Endothelial cell of umbilical vein (primary cell): ENCODE results near the gene PRL. TPM values are rescaled to one million over a fixed set of nuclear protein-coding genes. Genes with fewer than 3 reads are reported as not detected.

Experiments used
- BruUV-seq: library from RNA; stranded (reverse); fragments of 400-500 nt; replicated peaks from 2 replicates; lab custom pipeline; 2021; lab: Mats Ljungman, UMichigan
- CTCF ChIA-PET: fragments of 300-600, 350-600 bp; sonication (Branson Sonifier 250); formaldehyde crosslinking; loops from one replicate; lab custom pipeline; 2021; ENCODE audit warnings: antibody characterized with exemption, inconsistent platforms; lab: Charles Lee
- POLR2A ChIA-PET: fragments of 300-600, 350-600 bp; sonication (Branson Sonifier 250); formaldehyde crosslinking; loops from one replicate; lab custom pipeline; 2021; ENCODE audit warnings: antibody characterized with exemption, inconsistent platforms; lab: Charles Lee
- DNase-seq: peaks from one replicate; pipeline ENCODE4 v3.0.0-alpha.2; 2011; ENCODE audit warnings: low read depth, low spot score
- FAIRE-seq: peaks from 2 replicates; lab custom pipeline; 2011; peaks lifted over from hg19 to GRCh38; lab: Jason Lieb, UNC
- H2AFZ ChIP-seq: 2 replicates; pipeline ENCODE4 v1.6.0; 2012; ENCODE audit warnings: low read depth, low read length, control low read depth, inconsistent platforms
- H3K27ac ChIP-seq: 2 replicates; pipeline ENCODE4 v1.5.1; 2011; ENCODE audit warnings: low read depth, mild to moderate bottlenecking, control low read depth, low read length, moderate library complexity; ENCODE audit not compliant: insufficient read depth
- H3K27me3 ChIP-seq, 2 experiments: 2 replicates each; pipeline versions ENCODE4 v1.6.0 to v1.6.1; 2011; ENCODE audit warnings: low read length in 2 of 2, mixed read lengths in 1 of 2; ENCODE audit not compliant: control insufficient read depth in 2 of 2, insufficient read depth in 2 of 2
- H3K36me3 ChIP-seq, 2 experiments: 2 replicates in 1 of 2; 3 replicates in 1 of 2; pipeline ENCODE4 v1.5.1; 2011; ENCODE audit warnings: low read length in 2 of 2, mild to moderate bottlenecking in 1 of 2, moderate library complexity in 1 of 2; ENCODE audit not compliant: control insufficient read depth in 2 of 2, insufficient read depth in 2 of 2; ENCODE audit errors: extremely low read depth in 1 of 2
- H3K4me1 ChIP-seq: 3 replicates; pipeline ENCODE4 v1.5.1; 2011; ENCODE audit warnings: mild to moderate bottlenecking, low read length; ENCODE audit not compliant: control insufficient read depth, insufficient read depth; ENCODE audit errors: extremely low read depth
- H3K4me2 ChIP-seq: 2 replicates; pipeline ENCODE4 v1.6.1; 2011; ENCODE audit warnings: low read length, control low read depth, mixed read lengths; ENCODE audit not compliant: insufficient read depth
- H3K4me3 ChIP-seq, 3 experiments: fragments of 200-600 bp in 1 of 3; sonication (generic), shearing (Covaris generic) in 1 of 3; replicated peaks in 1 of 3; 2 replicates each; pipeline ENCODE4 v1.5.1; 2011 to 2016; ENCODE audit warnings: control low read depth in 3 of 3, low read length in 3 of 3, mild to moderate bottlenecking in 2 of 3, inconsistent platforms in 1 of 3, low read depth in 1 of 3, moderate library complexity in 1 of 3; ENCODE audit not compliant: insufficient read depth in 1 of 3
- H3K79me2 ChIP-seq: 2 replicates; pipeline ENCODE4 v1.6.0; 2012; ENCODE audit warnings: low read length, inconsistent platforms; ENCODE audit not compliant: control insufficient read depth, insufficient read depth
- H3K9ac ChIP-seq: replicated peaks from 2 replicates; pipeline ENCODE3; 2011; ENCODE audit warnings: low read length, control low read depth; ENCODE audit not compliant: insufficient read depth; ENCODE audit errors: extremely low read depth
- H3K9me1 ChIP-seq: replicated peaks from 3 replicates; pipeline ENCODE4 v1.6.0; 2011; ENCODE audit warnings: mild to moderate bottlenecking, low read length; ENCODE audit not compliant: control insufficient read depth, insufficient read depth; ENCODE audit errors: extremely low read depth
- H3K9me3 ChIP-seq: replicated peaks from 2 replicates; pipeline ENCODE4 v1.5.1; 2012; ENCODE audit warnings: low read length, inconsistent platforms; ENCODE audit not compliant: control insufficient read depth, insufficient read depth
- H4K20me1 ChIP-seq: replicated peaks from 2 replicates; pipeline ENCODE3; 2011; ENCODE audit warnings: mild to moderate bottlenecking, low read length; ENCODE audit not compliant: control insufficient read depth, insufficient read depth; ENCODE audit errors: extremely low read depth
- EZH2 ChIP-seq: IDR thresholded peaks from 2 replicates; pipeline ENCODE4 v1.6.1; 2012; ENCODE audit warnings: borderline replicate concordance, low read depth, mild to moderate bottlenecking, moderate library complexity, low read length, inconsistent platforms; ENCODE audit not compliant: severe bottlenecking
- MAX ChIP-seq: IDR thresholded peaks from 2 replicates; pipeline ENCODE4 v1.6.1; 2011; ENCODE audit not compliant: insufficient read depth, insufficient read length
- MYC ChIP-seq: IDR thresholded peaks from one replicate; pipeline ENCODE4 v1.6.1; 2011; ENCODE audit warnings: mild to moderate bottlenecking, low read depth, low read length
- POLR2AphosphoS5 ChIP-seq: IDR thresholded peaks from 2 replicates; pipeline ENCODE4 v1.6.1; 2012; ENCODE audit warnings: low read depth, mild to moderate bottlenecking, control low read depth, low read length, moderate library complexity; ENCODE audit not compliant: insufficient read depth
- dilution Hi-C: fragments of 300-500 bp; cut with MboI; formaldehyde crosslinking; loops from one replicate; pipeline ENCODE4 v1.15.0; 2019; ENCODE audit warnings: low sequenced_read_pairs; ENCODE audit not compliant: extremely low pct_ligation_motif_present
- intact Hi-C: fragments of 100-400 bp; cut with micrococcal nuclease; formaldehyde crosslinking; loops from one replicate; pipeline ENCODE4 v1.10.0; 2022
- polyA plus RNA-seq, 4 experiments: library from polyadenylated mRNA; depleted of rRNA in 3 of 4; stranded (reverse) in 3 of 4; unstranded in 1 of 4; fragments of >200 nt; gene quantifications; 2 replicates each; pipeline versions ENCODE4 v1.2.1 to v1.2.3, GENCODE V29; 2011 to 2012; ENCODE audit warnings: missing spikeins in 1 of 4
- total RNA-seq: library from RNA; stranded (reverse); gene quantifications from 2 replicates; pipeline ENCODE4 v1.2.3, GENCODE V29; 2021
- TF ChIP-seq, protein P1 (sequence below), 2 donors: IDR thresholded peaks; 1 replicate in 1 of 2; 2 replicates in 1 of 2; pipeline ENCODE4 v1.5.1; 2011; ENCODE audit warnings: low read length in 2 of 2, mild to moderate bottlenecking in 2 of 2, moderate library complexity in 2 of 2, control low read depth in 1 of 2, inconsistent platforms in 1 of 2, low read depth in 1 of 2; ENCODE audit not compliant: insufficient read depth in 1 of 2; ENCODE audit errors: extremely low read depth in 1 of 2

Gene PRL
- total and polyA plus RNA-seq, 2 donors (not counting 3 experiments of a cell fraction or from before 2014, with no cell fraction given), result not detected

- DNase-seq (no peak), FAIRE-seq (no peak)
- H3K79me2 ChIP-seq, result no peaks in the 10 kb centered on the region
- H3K9me1 ChIP-seq, result no peaks in the 10 kb centered on the region
- no peaks in the 10 kb centered on the region for H4K20me1 ChIP-seq
- no peak overlapping the region for H3K27ac ChIP-seq
- H3K9me3 ChIP-seq, result no peaks in the 10 kb centered on the region
- TF ChIP-seq MAX (no peak), EZH2 (no peak), MYC (no peak), POLR2AphosphoS5 (no peak)
- TF ChIP-seq, protein P1, sequence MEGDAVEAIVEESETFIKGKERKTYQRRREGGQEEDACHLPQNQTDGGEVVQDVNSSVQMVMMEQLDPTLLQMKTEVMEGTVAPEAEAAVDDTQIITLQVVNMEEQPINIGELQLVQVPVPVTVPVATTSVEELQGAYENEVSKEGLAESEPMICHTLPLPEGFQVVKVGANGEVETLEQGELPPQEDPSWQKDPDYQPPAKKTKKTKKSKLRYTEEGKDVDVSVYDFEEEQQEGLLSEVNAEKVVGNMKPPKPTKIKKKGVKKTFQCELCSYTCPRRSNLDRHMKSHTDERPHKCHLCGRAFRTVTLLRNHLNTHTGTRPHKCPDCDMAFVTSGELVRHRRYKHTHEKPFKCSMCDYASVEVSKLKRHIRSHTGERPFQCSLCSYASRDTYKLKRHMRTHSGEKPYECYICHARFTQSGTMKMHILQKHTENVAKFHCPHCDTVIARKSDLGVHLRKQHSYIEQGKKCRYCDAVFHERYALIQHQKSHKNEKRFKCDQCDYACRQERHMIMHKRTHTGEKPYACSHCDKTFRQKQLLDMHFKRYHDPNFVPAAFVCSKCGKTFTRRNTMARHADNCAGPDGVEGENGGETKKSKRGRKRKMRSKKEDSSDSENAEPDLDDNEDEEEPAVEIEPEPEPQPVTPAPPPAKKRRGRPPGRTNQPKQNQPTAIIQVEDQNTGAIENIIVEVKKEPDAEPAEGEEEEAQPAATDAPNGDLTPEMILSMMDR (IDR thresholded peaks at IDR 0.05; ENCODE audit: extremely low read depth in 1 of 2, insufficient read depth in 1 of 2, low read depth in 1 of 2, low read length in 2 of 2), result no peak
- BruUV-seq, result no TSS peak
- ChIA-PET POLR2A (no interaction called here), CTCF (no interaction called here)
- no peaks in the 10 kb centered on the region for H3K27me3 ChIP-seq
- H3K4me3 ChIP-seq, result no peak overlapping the region
- H2AFZ ChIP-seq, result no peak overlapping the region
- no peaks in the 10 kb centered on the region for H3K4me1 ChIP-seq
- intact Hi-C loops (no loop called here), dilution Hi-C loops (no loop called here)
- no peaks in the 10 kb centered on the region for H3K36me3 ChIP-seq
- no peak overlapping the region for H3K4me2 ChIP-seq
- no peak overlapping the region for H3K9ac ChIP-seq
These were observed 56.8 kb downstream of the PRL start for GRCh38 chr6:22240025-22240424.
